Measurements from ENCODE around the gene SS18L1. TPM values are rescaled to one million over a fixed set of nuclear protein-coding genes. Genes with fewer than 3 reads are reported as not detected.
"Not testable (repeated sequence)": the region's sequence is repeated elsewhere in the genome, so short reads cannot be mapped to it uniquely, and the experiment has no call there.

Gene SS18L1
- total RNA-seq, 2 donors from 2014 or later: 7.6 to 7.7 TPM

- ATAC-seq (no peak), DNase-seq (no peak)
- intact Hi-C loops (cut with DNase I): no loop called here
Observed at GRCh38 chr20:62146019-62146755, 2.6 kb downstream of the SS18L1 start.

DNA sequence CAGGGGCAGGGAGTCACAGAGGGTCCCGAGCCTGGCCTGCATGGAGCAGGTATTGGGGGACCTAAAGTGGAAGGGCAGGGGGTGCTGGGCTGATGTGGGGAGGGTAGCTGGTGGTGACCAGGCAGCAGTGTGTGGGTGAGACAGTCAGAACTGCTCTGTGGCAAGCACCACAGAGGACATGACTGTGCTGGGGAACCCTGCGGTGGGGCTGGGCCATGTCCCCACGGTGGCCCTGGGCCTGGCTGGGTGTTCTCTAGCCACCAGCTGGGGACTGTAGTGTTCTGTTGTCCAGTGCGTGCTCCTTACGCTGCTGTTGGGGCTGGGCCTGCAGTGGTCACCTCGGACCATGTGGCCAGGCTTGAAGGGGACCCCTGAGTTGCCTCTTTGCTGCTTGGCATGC lies 3.6 kb downstream of the SS18L1 start:
- ATAC-seq: no peak
- DNase-seq: no peak
- intact Hi-C loops (cut with DNase I): no loop called here

- ATAC-seq (no peak), DNase-seq (no peak)
- intact Hi-C loops (cut with DNase I): no loop called here
Observed at GRCh38 chr20:62147528-62147927, 4.0 kb downstream of the SS18L1 start.

DNA sequence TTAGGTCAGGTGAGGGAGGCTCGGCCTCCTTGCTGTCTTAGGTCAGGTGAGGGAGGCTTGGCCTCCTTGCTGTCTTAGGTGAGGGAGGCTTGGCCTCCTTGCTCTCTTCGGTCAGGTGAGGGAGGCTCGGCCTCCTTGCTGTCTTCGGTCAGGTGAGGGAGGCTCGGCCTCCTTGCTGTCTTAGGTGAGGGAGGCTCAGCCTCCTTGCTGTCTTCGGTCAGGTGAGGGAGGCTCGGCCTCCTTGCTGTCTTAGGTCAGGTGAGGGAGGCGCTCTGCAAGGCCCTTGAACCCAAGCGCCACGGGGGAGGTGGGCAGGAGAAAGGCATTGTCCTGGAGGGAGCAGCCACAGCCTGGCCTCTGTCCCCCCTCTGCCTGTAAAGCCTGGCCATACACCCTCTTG lies 4.8 kb downstream of the SS18L1 start:
- ATAC-seq; DNase-seq; intact Hi-C loops (cut with DNase I): not testable (repeated sequence)

GRCh38 chr20:62148908-62149314 lies 5.3 kb downstream of the SS18L1 start:
- DNase-seq: no peak
- ATAC-seq: no peak
- intact Hi-C loops (cut with DNase I): no loop called here

GRCh38 chr20:62149532-62150309 lies 6.2 kb downstream of the SS18L1 start:
- intact Hi-C loops (cut with DNase I): no loop called here

GRCh38 chr20:62150310-62150575 lies 6.7 kb downstream of the SS18L1 start:
- no peak for ATAC-seq
- no peak for DNase-seq
- intact Hi-C loops (cut with DNase I): no loop called here

More at GRCh38 chr20:62149532-62150309, 6.2 kb downstream of the SS18L1 start:
- ATAC-seq (no peak), DNase-seq (no peak)

DNA sequence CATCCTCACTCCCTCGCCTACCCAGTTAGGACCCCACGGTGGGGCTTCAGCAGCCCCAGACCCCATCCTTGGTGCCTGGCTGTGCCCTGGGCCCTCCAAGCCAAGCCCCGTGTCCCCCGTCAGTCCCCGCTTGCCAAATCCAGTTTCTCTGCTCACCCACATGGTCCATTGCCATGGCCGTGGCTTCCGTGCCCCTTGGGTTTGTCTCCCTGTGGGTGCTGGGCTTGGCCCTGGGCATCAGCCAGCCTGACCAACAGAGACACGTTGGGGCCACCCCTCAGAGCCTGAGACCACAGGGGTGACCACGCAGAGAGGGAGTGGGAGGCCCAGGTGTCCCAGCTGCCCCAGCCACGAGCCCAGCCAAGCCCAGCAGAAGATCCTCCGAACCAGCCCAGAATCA lies 7.7 kb downstream of the SS18L1 start:
- no peak for DNase-seq
- ATAC-seq: no peak
- intact Hi-C loops (cut with DNase I): no loop called here

DNA sequence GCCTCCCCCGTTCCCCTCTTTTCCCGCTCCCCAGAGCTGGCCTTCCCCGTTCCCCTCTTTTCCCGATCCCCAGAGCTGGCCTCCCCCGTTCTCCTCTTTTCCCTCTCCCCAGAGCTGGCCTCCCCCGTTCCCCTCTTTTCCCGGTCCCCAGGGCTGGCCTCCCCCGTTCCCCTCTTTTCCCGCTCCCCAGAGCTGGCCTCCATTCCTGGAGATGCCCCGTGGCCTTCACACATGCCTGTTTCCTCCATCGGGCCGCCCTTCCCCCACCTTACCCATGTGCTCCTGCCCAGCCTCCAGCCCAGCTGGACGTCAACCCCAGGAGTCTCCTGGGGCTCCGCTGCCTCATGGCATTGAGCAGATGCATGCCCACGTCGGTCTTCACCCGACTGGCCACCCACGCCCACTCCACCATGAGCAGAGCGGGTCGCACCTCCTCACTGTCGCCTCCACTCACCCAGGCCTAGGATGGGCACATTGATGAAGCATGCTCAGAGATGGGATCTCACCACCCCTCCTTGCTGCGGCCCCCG lies 8.3 kb downstream of the SS18L1 start:
- ATAC-seq (no peak), DNase-seq (no peak)
- intact Hi-C loops (cut with DNase I): no loop called here

DNA sequence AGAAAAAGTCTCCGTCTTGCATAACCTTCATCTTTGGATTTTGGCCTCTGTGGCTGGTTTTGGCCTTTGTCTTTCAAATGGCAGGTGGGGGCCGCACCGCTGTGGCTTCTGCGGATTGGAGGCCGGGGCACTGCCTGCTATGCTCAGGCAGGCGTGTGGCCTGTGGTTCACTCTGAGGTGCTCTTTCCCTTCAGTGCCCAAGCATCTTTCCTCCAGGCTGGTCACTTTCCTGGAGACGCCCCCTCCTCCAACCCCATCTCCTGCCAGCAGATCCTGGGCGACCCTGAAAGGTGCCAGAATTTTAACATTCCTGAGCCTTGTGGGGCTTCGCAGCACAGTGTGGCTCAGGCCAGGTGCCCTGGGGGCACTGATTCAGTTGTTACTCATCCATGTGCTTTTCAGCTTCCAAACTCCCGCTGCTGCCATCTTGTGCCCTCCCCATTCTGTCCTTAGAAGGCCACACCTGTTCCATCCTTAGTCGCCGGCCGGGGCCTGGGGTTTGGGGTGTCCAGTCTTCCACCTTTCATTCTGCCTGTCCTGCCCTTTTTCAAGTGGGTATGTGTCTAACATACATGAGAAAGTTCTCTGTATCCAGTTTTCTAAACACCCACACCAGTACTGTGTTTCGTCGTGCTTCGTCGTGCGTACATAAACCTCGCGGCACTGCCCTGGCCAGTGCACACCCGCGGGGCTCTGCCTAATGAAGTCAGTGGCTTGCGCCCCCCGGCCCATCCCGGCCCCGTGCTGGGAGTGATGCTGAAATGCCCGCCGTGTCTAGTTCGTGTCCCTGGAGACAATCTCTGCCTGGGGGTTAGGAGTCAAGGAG lies 12.1 kb downstream of the SS18L1 start:
- DNase-seq (no peak), ATAC-seq (no peak)
- intact Hi-C loops (cut with DNase I): no loop called here

DNA sequence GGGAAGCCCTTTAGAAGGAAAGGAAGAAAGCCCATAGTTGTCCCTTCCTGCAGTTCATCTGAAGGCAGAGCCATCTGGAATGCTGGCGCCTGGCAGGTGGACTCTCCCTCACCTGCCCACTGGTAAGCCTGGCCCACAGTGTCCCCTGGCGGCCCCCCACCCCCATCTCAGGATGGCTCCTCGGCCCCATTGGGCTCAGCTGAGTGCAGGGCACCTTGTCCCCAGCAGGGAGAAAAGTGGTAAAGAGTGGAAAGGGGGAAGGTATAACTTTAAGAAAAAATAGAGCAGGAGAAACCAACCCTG lies 12.6 kb downstream of the SS18L1 start:
- DNase-seq (no peak), ATAC-seq (no peak)
- intact Hi-C loops (cut with DNase I): no loop called here

DNA sequence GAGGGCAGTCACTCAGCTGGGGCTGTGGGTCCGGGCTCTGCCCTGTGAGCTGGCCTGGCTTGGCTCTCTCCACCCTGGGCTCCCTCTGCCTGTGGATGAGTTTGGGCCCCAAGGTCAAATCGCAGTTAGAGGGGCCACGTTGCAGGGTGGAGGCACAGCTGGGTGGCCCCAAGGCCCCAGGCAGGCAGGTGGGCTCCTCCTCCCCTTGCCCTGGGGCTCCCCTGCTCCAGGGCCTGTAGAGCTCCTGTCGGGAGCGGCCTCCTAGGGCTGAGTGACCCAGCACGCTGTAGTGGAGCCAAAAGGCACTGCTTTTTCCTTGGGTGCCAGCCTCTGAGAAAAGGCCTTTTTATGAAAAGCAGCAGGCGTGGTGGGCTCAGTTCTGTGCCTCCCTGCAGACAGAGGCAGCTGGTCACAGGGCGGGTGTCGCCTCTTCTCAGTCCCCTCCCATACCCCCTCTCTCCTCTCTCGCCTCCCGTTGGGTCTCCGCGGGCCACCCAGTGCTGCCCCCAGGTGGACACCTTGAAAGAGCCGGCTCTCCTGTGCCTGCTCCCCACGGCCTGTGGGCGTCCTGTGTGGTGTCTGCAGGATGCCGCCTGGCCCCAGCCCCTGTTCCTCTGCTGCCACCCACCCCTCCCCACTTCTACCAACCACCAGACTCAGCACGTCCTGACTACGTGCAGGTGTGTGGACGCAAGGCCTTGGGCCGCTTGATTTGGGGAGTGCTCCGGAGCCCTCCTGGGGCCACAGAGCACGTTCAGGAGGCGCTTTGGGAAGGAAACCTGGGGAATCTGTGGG lies 13.2 kb downstream of the SS18L1 start:
- peak; percentile 76 for DNase-seq
- intact Hi-C loops (cut with DNase I): no loop called here
- ATAC-seq: peak; percentile 78 to 92

GRCh38 chr20:62157387-62158087 lies 14.0 kb downstream of the SS18L1 start:
- no peak for DNase-seq
- peak in 1 of 2 donors; percentile 4 for ATAC-seq
- intact Hi-C loops (cut with DNase I): no loop called here

DNA sequence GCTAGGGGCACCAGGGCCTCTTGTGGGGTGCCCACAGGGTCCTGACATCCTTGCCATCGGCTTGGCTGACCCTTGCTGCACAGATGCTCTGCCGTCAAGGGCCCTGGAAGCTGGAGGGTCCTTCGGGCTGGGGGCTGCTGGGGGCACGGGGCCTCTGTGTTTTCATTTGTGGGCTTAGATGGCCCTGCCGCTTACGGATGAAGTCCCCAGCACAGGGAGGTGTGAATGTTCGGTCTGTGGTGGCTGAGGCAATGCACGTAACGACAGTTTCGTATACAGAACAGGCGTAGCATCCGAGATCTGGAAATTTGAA lies 14.5 kb downstream of the SS18L1 start:
- intact Hi-C loops (cut with DNase I): no loop called here
- ATAC-seq: no peak

GRCh38 chr20:62158541-62158940 lies 15.0 kb downstream of the SS18L1 start:
- no peak for ATAC-seq
- DNase-seq: no peak
- intact Hi-C loops (cut with DNase I): no loop called here

More for the DNA sequence above, 14.5 kb downstream of the SS18L1 start:
- no peak for DNase-seq

DNA sequence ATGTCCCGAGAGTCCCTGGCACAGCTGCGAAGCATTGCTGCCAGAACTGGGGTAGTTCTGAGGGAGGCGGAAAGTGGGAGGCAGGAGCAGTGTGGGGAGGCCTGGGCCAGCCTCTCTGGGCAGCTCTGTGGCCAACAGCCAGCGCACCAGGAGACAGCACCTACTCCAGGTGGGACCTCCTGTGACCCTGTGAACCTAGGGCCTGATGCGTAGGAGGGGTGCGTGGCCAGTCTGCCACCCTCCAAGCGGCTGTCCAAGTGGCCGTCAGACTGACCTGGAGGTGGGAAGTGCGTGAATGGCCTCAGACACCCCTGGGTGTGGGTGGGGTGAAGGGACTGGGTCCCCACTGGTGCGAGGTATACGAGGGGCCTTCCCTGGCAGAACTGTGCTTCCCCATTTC lies 15.5 kb downstream of the SS18L1 start:
- DNase-seq (no peak), ATAC-seq (no peak)
- intact Hi-C loops (cut with DNase I): no loop called here

- DNase-seq (no peak), ATAC-seq (no peak)
- intact Hi-C loops (cut with DNase I): no loop called here
Observed at GRCh38 chr20:62159839-62160238, 16.3 kb downstream of the SS18L1 start.

DNA sequence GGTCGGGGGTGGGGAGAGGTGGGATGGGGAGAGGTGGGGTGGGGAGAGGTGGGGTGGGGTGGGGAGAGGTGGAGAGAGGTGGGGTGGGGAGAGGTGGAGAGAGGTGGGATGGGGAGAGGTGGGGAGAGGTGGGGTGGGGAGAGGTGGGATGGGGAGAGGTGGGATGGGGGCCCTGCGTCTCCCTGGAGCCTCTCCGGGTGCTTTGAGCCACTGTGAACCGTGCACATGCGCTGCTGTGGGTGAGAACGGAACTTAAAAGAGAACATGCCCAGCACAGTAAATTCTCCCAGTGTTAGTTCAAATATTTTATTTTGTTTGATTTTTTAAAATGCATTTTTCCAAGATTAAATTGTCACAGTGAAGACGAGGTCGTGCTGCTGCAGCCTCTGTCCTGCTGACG lies 16.7 kb downstream of the SS18L1 start:
- intact Hi-C loops (cut with DNase I): no loop called here
- ATAC-seq (no peak), DNase-seq (no peak)

- ATAC-seq: no peak
- intact Hi-C loops (cut with DNase I): no loop called here
- no peak for DNase-seq
Observed at GRCh38 chr20:62160876-62161275, 17.3 kb downstream of the SS18L1 start.

All from left cardiac atrium (tissue), 4 donors.